CD4-positive, alpha-beta T cell treated with Interleukin-12 subunit alpha and Interleukin-12 subunit beta, for 1 hour (primary cell): Measurements from ENCODE around the gene NTN4.
"Not testable (repeated sequence)": the region's sequence is repeated elsewhere in the genome, so short reads cannot be mapped to it uniquely, and the experiment has no call there.

Experiments used
- DNase-seq: peaks from one replicate; pipeline ENCODE4 v3.0.0-alpha.2; 2020

The NTN4 gene

GRCh38 chr12:95616470-95616869, 174.1 kb downstream of the NTN4 start:
- not testable (repeated sequence) for DNase-seq

- DNase-seq, result no peak
Observed at GRCh38 chr12:95615749-95616148, 174.8 kb downstream of the NTN4 start.

GRCh38 chr12:95614390-95614982, 176.1 kb downstream of the NTN4 start:
- DNase-seq, result no peak

DNA sequence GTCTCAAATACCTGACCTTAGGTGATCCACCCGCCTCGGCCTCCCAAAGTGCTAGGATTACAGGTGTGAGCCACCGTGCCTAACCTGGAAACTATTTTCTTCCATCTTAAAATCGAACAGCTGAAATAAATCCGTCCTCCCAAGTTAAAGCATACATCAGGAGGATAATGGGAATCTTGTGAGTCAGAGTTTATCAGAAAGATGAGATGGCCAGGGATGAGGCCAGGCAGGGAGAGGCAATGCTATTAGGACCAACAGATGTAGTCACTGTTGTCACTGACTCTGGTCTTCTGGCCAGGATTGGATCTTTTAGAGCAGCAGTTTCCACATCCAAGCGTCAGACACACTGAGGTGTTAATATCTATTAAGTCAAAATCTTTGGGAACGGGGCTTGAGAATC, 177.5 kb downstream of the NTN4 start:
- no peak for DNase-seq

DNA sequence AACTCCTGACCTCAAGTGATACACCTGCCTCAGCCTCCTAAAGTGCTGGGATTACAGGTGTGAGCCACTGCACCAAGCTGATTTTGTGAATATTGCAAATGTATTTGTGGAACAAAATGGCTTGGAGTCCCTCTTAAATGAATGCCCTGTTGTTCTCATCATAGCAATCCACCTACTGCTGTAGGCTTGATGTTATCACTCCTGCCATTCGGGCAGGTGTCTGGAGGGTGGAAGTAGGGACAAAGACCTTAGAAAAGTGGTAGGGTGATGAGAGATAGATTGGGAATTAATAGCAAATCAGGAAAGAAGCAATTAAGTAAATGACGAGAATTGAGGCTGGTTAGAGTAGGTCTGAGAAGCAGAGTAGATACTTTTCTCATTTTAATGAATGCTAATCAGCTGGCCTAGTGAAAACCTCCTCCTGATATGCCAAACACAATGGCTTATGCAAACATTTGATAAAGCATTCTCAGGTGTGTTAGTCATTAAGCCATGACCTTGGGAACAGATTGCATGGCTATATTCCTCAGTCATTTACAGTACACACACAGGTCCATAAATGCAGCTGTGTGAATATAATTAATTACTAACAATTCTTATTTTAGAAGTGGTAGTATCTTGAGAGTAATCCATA, 178.8 kb downstream of the NTN4 start:
- DNase-seq, result no peak

DNA sequence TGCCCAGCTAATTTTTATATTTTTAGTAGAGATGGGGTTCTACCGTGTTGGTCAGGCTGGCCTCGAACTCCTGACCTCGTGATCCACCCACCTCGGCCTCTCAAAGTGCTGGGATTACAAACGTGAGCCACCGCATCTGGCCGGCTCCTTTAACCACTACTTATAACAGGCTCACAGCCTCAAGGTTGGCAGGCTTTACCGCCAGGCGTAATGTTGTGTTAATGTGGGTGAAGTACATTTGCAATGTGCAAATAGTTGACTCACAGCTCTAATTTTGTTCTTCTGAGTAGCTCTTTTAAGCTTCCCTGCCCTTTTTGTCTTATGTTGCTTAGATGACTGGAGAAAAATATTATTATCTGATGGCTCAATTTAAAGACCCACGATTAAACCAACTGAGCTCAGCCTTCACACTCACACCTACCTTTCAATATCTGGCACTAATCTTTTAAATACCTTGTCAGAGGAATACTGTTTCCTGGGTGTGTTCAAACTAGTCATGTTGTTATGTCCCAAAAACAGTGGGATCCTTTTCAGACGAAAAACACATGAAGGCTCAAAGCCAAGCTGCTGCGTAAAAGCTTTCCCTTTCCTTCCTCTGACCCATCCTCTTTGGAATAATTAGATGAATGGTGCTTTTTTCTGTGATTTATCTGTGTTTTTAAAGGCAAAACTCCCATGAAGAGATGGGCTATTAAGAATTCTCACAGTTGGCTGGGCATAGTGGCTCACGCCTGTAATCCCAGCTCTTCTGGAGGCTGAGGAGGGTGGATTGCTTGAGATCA, 182.1 kb downstream of the NTN4 start:
- no peak for DNase-seq
